Stimulated activated CD4-positive, alpha-beta T cell treated with anti-CD3 and anti-CD28 coated beads, Interleukin-12 subunit alpha, Interleukin-12 subunit beta, amount 100 ng/mL, for 48 hours (primary cell): ENCODE results near the gene CLMN.

Source experiments
- DNase-seq, 3 donors: peaks; one replicate each; pipeline ENCODE4 v3.0.0-alpha.2; 2020; ENCODE audit warnings: low read depth in 2 of 3, low spot score in 1 of 3

CLMN gene

DNA sequence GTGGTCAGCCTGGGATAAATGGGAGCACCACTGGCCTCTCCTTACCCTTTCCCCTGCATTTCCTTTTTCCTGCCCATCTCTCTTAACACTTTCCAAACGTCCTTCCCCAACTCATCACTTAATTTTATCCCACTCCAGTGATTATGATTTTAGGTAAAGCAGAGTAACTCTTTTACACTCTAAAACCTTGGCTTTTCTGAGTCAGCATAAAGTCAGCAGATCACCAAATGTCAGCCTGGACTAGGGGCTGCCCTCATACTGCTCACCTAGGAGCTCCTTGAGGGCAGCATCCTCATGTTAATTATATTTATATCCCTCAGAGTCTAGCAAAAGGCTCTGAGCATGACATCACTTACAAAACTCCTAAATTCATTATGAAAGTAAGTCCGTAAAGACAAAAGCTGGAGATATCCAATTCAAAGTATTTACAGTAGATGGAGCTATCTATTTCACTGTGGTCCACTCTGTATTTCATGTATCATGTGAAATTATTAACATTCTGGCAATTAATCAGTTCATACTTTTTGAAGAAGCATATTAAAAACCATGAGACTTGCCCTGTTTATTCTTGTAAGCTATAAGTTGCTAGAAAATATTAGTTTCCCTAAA lies 145.4 kb downstream of the CLMN start:
- no peak for DNase-seq

DNA sequence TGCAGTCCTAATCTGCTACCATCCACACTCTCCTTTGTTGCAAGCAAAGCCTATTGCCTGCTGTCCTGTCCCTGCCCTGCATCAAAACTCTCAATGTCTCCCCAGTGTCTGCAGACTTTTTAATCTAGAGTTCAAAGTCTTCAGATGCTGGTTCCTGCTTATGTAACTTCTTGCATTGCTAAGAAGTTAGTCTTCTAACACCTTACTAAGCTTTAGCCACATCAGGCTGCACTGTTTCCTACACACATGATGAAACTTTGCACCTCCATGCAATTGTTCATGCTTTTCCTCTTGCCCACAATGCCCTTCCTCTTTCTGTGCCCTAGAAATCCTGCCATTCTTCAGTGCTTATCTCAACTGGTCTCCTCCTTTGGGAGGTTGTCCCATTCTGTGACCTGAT lies 146.2 kb downstream of the CLMN start:
- DNase-seq: no peak

DNA sequence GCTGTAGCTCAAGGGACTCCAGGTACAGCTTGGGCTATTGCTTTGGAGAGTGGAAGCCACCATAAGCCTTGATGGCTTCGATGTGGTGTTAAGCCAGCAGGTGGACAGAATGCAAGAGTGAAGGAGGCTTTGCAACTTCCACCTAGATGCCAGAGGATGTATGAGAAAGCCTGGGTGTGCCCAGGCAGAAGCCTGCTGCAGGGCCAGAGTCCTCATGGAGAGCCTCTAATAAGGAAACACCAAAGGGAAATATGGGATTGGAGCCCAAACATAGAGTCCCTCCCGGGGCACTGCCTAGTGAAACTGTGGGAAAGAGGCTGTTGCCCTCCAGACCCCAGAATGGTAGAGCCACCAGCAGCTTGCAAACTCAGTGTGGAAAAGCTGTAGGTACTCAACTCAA lies 152.5 kb downstream of the CLMN start:
- DNase-seq: no peak

DNA sequence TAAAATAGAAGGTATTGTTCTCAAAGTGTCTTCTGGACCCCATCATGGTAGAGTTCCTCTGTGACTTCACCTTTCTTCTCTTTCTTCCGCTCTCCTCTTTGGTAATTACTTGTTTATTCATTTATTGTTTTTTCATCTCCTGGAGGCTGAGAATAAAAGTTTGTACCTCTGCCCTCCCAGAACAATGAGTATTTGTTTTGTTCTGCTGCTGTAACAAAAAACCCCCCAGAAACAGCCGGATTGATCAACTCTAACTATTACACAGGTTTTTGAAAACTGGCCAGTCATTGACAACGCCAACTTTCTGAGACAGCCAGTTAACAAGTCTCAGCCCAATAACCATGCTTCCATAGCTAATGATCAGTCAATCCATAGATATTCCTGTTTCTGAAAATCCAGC lies 154.2 kb downstream of the CLMN start:
- DNase-seq: no peak

DNA sequence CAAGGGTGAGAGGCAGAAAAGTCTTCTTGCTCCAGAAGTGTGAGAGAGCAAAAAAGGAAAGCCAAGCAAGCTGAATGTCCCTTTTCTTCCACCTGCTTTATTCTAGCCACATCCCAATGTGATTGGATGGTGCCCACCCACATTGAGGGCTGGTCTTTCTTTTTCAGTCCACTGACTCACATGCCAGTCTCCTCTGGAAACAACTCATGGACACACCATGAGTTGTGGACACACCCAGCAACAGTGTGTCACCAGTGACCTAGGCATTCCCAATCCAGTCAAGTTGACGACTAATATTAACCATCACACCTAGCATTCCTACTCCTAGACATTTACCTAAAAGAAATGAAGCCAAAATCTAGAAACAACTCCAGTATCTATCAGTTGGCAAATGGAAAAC lies 155.2 kb downstream of the CLMN start:
- no peak for DNase-seq

DNA sequence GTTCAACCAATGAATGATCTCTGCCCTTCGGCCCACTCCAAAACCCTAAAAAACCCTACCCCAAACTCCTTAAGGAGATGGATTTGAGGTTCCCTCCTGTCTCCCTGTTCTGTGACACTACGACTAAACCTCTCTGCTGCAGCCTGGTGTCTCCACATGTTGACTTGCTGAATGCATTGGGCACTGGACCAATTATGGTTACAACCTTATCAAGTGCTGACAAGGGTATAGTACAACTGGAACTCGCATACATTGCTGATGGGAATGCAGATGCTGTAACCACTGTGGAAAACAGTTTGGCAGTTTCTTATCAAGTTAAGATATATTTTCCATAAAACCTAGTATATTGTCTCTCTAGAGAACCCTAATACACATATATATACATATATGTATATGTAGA lies 156.0 kb downstream of the CLMN start:
- no peak for DNase-seq

DNA sequence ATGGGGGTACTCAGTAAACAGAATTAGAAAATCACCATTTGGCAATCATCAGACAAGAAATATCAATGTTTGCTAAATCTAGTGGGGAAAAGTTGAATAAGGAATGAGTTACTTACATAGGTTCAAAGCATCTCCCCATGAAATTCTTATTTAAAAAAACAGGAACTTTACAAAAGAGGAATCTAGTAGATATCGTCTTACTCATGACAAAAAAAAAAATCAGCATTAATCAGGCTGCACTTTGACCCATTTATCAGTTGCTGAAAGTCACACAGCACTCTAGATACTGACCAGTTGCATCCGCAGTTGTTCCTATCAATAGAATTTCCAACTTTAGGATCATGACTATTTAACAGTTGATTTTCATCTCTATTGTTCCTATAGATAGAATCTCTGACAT lies 156.6 kb downstream of the CLMN start:
- DNase-seq: no peak

DNA sequence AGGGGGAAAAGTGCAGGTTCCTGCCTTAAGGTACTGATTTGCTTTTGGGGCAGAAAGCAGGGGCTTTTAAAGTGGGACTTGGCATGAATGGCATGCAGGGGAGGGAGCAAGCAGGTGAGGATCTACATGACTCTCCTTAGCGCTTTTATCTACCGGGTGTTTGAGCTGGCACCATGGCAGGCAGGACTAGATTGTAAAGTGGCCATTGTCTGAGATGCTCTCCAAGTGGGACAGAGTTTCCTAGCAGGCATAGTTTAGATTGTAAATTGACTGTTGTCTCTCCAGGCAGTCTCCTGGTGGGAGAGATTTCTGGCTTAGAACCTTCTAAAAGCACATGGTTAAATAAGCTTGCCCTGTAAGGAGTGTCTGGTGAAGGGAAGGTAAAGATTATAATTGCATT lies 157.1 kb downstream of the CLMN start:
- DNase-seq: no peak

DNA sequence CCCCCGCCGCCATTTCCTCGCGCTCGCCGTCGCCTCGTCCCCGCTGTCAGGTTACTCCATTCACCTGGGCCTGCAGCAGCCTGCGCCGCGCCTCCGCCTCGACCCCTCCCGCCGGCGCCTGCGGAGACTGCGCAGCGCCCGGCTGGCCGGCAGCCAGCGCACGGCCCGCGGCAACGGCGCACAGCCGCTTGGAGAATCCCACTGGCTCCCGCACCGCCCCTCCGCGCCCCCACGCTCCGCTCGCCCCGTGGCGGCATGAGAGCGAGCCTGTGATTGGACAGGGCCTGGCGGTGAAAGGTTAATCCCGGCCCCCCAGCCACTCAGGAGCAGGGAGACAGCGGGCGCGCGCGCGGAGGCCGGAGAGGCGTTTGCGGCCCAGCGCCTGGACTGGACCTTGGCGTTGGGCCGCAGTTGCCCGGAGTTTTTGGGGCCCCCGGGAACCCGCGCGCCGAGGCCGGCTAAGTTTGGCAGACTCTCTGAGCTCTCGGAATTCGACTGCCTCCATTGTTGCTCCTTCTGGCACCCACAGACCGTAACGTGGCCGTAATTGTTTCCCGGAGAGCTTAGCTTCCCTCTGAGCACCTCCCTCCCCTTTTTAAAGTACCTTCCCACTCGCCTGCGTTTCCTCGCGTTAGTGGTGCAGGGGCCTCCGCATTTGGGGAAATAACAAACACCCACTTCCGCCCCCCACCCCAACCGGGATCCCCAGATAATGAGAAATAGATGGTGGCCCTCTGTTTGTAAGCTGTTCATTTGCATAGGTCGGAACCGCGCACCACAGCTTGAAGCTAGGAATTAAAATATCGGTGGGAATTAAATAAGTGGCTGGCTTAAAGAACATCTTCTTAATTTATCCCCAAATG lies 162.2 kb downstream of the CLMN start, which contains the start of gene DICER1:
DICER1 (minus strand) TSS at position 203 of the 863 bp plus-strand sequence. CDS start 24,071 bp downstream, outside the sequence.
- DNase-seq: peak; percentile 90 to 96 (median 92)

DNA sequence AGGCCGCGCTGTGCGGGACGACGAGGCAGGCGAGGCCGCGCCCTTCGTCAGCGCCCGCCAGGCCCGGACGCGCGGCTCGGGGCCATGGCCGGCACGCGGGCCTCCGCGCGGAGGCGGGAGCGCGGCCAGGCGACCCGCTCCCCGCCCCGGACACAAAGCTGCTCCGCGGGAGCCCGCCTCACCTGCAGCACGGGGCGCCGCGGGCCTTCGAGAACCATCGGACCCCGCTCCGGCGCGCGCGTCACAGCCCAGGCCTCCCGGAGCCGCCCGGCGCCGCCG lies 162.7 kb downstream of the CLMN start:
- no peak for DNase-seq

DNA sequence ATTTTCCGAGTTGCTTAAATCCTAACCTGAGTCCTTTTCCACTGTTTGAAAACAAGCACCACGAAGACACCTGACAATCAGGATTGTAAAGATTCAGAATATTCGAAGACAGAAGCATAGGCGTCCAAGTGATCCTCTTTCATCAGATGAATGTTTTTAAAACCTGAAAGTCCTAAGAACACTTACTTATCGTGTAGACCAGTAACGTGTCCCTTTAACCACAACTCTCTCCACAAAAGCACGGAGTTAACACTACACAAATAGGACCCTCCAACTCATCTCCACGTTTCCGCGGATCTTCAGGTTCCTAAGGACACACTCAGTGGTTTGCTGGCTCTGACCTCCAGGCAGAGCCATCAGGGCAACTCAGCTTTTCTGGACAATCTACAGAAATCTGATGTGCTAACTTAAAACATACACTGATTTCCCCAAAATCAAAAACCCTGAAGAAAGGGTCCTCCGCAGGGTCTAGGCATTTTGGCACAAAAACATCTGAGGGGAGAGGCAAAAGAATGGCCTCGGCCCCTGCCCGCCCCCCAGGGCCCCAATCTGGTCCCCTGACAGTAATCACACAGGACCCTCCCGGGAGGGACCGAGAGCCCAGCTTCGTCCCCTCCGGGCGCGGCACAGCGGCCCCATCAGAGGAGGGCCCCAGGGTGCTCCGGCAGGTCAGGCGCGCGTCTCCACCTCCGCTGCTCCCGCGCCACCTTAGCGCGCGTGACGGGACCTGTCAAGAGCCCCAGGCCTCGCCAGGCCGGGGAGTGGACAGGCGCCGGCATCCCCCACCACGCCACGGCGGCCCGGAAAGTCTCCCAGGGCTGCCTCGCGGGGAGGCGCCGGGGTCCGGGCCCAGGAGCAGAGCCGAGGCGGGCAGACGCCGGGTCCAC lies 163.3 kb downstream of the CLMN start:
- DNase-seq: no peak

DNA sequence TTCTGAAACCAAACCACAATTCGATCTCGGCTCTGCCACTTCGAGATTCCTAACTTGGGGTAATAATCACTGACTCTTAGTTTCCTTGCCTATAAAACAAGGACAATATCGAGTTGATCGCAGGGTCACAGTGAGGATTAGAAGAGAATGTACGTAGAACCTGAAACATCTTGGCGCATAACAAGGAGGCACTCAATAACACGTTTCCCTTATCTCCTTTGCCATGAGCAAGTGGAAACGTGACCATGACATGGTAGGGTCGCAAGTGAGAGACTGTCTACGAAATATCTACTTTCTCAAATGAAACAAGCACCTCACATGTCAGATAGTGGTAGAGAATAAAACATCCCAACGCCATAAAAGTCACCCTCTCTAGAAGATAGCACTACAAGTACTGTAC lies 164.7 kb downstream of the CLMN start:
- no peak for DNase-seq

DNA sequence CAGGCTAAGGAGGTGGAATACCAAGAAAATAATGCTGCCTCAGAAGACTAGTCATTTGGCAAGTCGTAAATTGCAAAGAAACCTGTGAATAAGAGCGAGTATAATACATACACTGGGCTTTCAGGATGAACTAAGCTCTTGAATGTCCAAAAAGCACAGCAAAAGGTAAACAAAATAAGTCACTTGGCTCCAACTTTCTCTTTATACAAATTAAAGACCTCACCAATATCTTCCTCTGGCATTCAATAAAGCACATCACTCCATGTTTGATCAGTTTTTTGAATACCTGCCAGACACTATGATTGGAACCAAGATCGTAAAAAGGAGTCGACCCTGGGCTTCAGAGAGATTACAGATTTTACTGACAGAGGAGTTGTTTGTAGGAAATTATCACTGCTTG lies 165.8 kb downstream of the CLMN start:
- DNase-seq: no peak

DNA sequence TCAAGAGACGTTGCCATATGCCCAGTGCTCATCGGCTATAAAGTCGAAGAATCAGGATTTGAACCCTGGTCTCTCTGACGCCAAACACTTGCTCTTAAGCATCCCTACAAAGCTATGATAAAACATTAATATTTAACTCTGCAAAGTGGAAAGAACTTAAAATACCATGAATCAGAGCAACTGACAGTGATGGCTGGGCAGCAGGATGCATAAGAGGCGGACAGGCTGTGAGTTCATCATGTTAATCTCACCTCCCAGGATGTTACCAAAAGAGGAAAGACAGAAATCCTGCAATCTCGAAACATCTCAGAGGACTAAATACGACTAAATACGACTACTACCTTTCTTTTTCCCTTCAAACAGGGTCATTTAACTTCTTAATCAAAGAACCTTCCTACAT lies 168.1 kb downstream of the CLMN start:
- DNase-seq: no peak

DNA sequence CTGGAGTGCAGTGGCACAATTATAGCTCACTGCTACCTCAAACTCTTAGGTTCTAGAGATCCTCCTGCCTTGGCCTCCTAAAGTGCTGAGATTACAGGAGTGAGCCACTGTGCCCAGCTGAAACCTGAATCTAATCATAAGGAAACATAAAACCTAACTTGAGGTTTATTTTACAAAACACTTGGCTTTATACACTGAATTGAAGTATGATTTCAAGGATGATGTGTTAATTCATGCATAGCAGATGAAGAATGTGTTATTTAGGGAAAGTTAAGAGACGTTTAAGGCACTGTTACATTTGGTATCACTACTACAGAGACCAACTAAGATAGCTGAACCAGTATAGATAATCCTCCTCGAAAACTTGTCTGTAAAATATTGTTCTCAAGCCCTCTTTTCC lies 168.8 kb downstream of the CLMN start:
- no peak for DNase-seq

DNA sequence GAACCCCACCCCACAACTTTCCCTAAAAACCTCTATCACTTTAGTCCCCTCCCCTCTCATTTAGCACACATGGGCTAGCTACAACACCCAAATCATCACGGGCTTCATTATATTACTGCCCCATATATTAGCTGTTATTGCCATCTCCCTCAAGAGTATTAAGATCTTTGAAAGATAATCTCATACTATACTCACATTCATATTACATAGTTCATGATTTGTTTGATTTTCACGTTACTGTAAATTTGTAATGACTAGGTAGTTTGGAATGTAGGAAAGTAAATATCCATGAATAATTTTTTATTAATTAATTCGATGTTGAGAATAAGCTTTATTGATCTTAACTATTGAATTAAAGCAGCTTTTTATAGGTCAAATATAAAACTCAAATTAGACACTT lies 170.3 kb downstream of the CLMN start:
- DNase-seq: no peak

DNA sequence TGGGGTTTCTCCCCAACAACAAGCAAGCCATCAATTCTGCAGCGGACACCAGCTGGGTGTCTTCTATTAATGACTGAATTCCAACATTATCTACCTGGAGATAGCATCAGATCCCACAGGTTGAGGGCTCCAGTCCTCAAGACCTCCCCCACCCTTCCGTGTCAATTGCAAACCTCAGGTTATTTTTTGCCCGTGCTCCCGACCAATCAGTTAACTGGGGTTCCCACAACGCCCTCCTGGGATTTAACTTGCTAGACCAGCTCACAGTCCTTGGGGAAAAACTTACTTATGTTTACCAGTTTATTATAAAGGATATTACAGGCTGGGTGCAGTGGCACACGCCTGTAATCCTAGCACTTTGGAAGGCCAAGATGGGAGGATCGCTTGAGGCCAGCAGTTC lies 172.1 kb downstream of the CLMN start:
- no peak for DNase-seq

DNA sequence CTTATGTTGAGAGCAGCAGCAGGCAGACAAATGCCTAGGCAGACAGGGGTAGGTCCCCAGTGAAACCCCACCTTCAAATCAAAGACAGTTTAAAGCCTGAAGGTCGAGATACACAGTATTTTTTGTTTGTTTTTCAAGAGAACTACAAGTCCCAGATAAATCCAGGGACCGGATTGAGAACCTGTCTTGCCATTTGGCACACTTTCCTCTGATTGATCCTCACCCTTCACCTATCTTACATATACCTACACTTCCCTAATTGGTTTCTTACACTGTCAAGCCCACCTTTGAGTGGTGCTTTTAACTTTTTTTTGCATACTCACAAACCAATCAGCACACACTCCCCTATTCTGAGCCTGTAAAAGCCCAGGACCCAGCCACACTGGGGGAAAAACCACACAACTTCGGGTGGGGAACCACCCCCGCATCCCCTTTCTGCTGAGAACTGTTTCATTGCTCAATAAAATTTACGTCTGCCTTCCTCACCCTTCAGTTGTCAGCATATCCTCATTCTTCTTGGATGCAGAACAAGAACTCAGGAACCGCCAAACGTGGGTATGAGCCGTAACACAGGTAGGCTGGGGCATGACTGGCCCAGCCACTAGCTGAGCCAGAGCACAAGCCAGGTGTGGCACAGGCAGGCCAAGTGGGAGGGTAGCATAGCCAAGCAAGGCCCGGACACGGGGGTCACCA lies 173.5 kb downstream of the CLMN start:
- no peak for DNase-seq

DNA sequence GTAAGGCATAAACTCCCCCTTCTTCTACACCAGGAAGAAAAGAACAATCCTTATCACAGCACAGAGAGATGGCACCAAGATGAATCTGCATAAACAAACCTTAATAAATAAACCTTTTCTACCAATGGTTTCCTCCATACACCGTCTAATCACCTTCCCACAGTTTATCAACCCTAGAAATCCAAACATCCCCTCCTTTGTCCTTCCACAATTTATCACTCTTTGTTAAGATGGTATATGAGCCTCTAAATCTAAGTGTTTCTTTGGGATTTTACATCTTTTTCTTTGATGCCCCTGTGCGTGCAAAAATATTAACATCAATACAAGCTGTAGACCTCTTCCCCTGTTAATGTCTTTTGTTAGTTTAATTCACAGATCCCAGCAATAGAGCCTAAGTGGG lies 174.9 kb downstream of the CLMN start:
- no peak for DNase-seq

DNA sequence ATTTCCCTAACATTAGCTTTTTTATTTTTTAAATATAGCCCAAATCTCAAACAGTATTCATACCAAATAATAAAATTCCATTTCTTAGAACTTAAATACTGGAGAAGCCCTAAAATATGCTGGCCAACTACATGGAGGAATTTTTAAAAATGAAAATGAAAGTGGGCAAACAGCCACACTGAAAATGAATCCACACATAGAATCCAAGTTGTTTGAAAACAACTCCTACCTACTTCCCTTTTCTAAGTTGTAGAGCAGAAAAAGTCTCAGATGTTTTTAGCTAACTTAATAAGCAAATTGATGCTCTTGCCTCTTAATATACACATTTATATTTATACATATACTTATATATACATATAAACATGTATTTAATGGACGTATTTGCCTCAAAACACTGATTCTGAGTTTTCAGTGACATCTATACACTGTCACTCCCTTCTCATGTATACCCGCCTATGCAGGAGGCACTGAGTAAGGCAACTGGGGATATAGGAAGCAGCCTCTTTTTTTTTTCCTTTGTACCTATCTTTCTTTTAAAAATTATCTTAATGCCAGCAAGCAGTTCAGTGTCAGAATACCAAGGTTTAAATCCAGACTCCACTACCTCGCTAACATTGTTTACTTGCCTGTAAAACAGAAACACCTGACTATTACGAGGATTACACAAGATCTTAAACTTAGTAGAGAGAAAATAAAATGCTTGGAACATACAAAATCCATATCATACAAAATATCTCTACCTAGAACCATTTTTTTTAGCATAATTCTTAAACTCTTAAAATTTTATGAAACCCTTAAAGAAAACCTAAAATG lies 175.7 kb downstream of the CLMN start:
- DNase-seq: no peak

DNA sequence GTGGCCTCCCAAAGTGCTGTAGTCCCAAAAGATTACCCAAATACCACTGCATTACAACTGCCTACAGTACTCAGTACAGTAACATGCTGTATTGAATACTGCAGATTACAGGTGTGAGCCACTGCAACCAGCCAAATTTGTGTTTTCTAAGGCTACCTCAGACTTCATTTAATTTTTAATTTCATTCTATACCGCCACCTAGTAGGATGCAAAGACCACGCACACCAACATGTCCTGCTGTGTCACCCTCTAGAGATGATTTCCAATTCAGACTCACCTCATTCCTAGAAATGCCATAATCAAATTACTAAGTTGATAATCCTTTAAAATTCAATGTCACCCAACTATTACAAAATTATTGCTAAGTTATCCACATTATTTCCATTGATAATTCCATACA lies 177.5 kb downstream of the CLMN start:
- DNase-seq: no peak
